A673 (cell line): Measurements from ENCODE around the gene CORO6. TPM values are rescaled to one million over a fixed set of nuclear protein-coding genes. Genes with fewer than 3 reads are reported as not detected.

Experiments used
- BruUV-seq: library from RNA; stranded (reverse); fragments of 400-500 nt; replicated peaks from 2 replicates; lab custom pipeline; 2021; lab: Mats Ljungman, UMichigan
- CTCF ChIA-PET: fragments of 300-600 bp; sonication (Branson Sonifier 250); formaldehyde crosslinking; loops from one replicate; lab custom pipeline; 2022; ENCODE audit warnings: antibody characterized with exemption; lab: Charles Lee
- POLR2A ChIA-PET: fragments of 300-600 bp; sonication (Branson Sonifier 250); formaldehyde crosslinking; loops from one replicate; lab custom pipeline; 2022; ENCODE audit warnings: antibody characterized with exemption; ENCODE audit not compliant: low non-redundant PET; lab: Charles Lee
- DNase-seq: peaks from one replicate; pipeline ENCODE4 v3.0.0-alpha.2; 2015; ENCODE audit warnings: low spot score
- H3K27ac ChIP-seq: fragments of 200-600 bp; sonication (generic); 2 replicates; pipeline ENCODE4 v1.5.1; 2016; ENCODE audit warnings: mixed run types, low read depth, mild to moderate bottlenecking, mixed read lengths, antibody characterized with exemption, low read length; ENCODE audit not compliant: poor library complexity, severe bottlenecking
- H3K27me3 ChIP-seq: fragments of 200-600 bp; sonication (generic); replicated peaks from 2 replicates; pipeline ENCODE4 v1.6.1; 2017; ENCODE audit warnings: mixed run types, low read depth, mild to moderate bottlenecking, mixed read lengths, antibody characterized with exemption, low read length; ENCODE audit not compliant: insufficient read depth, poor library complexity
- H3K36me3 ChIP-seq: fragments of 200-600 bp; sonication (generic); 2 replicates; pipeline ENCODE4 v1.6.1; 2016; ENCODE audit warnings: mixed run types, mild to moderate bottlenecking, mixed read lengths, antibody characterized with exemption, low read length; ENCODE audit not compliant: insufficient read depth, poor library complexity, severe bottlenecking
- H3K4me1 ChIP-seq: fragments of 200-600 bp; sonication (generic); 2 replicates; pipeline ENCODE4 v1.6.1; 2017; ENCODE audit warnings: mixed run types, mild to moderate bottlenecking, mixed read lengths, antibody characterized with exemption, low read length; ENCODE audit not compliant: insufficient read depth, poor library complexity, severe bottlenecking
- H3K4me3 ChIP-seq: fragments of 200-600 bp; sonication (generic); 2 replicates; pipeline ENCODE4 v1.5.1; 2016; ENCODE audit warnings: low read depth, mixed run types, mild to moderate bottlenecking, mixed read lengths, low read length; ENCODE audit not compliant: poor library complexity, severe bottlenecking
- H3K9me3 ChIP-seq: fragments of 200-600 bp; sonication (generic); 2 replicates; pipeline ENCODE4 v1.6.1; 2016; ENCODE audit warnings: mixed run types, low read depth, mild to moderate bottlenecking, mixed read lengths, antibody characterized with exemption, low read length; ENCODE audit not compliant: poor library complexity, severe bottlenecking
- CTCF ChIP-seq: fragments of 300-800, 200-600 bp; sonication (generic); conservative IDR thresholded peaks from 2 replicates; pipeline ENCODE4 v1.5.1; 2017; ENCODE audit warnings: low read depth, mild to moderate bottlenecking, antibody characterized with exemption, low read length, moderate library complexity, mixed read lengths
- EZH2 ChIP-seq: fragments of 200-600 bp; sonication (generic); IDR thresholded peaks from 2 replicates; pipeline ENCODE4 v1.6.1; 2017; ENCODE audit warnings: borderline replicate concordance, low read depth, mild to moderate bottlenecking, mixed read lengths, antibody characterized with exemption, low read length; ENCODE audit not compliant: poor library complexity, severe bottlenecking
- intact Hi-C: fragments of 100-400 bp; cut with micrococcal nuclease; formaldehyde crosslinking; loops from one replicate; pipeline ENCODE4 v1.10.0; 2022; ENCODE audit not compliant: unreplicated experiment
- total RNA-seq: library from RNA; stranded (reverse); gene quantifications from 2 replicates; pipeline ENCODE4 v1.2.3, GENCODE V29; 2021

The CORO6 gene
- total RNA-seq, 1 experiment from 2014 or later: 19.7 TPM

- H3K27ac ChIP-seq: peak overlapping the region; percentile 23
- H3K27me3 ChIP-seq: no peaks in the 10 kb centered on the region
- POLR2A ChIA-PET: no interaction called here
- peaks cover 16% of the 10 kb centered on the region for H3K4me1 ChIP-seq
- H3K36me3 ChIP-seq: peaks cover 72% of the 10 kb centered on the region
- TF ChIP-seq CTCF: no peak
- TF ChIP-seq EZH2: no peak
- CTCF ChIA-PET: interaction anchor here (1.0 kb wide), 1 partner anchor 426 kb away, joined by 3 read pairs; no protein-coding TSS in a partner anchor
- intact Hi-C loops: no loop called here
- no peak overlapping the region for H3K4me3 ChIP-seq
- DNase-seq: no peak
- BruUV-seq: no TSS peak
- H3K9me3 ChIP-seq: no peaks in the 10 kb centered on the region
These were observed 47.0 kb downstream of the CORO6 start for GRCh38 chr17:29575511-29576213.

GRCh38 chr17:29574732-29575510, 47.8 kb downstream of the CORO6 start:
- ChIA-PET POLR2A (no interaction called here), CTCF (interaction anchor here (0.6 kb wide), 1 partner anchor 426 kb away, joined by 4 read pairs; no protein-coding TSS in a partner anchor)
- H3K27me3 ChIP-seq: no peaks in the 10 kb centered on the region
- H3K9me3 ChIP-seq: no peaks in the 10 kb centered on the region
- intact Hi-C loops: no loop called here
- BruUV-seq: no TSS peak
- no peak for DNase-seq
- TF ChIP-seq EZH2: no peak
- TF ChIP-seq CTCF: no peak
- peaks cover 16% of the 10 kb centered on the region for H3K4me1 ChIP-seq
- no peak overlapping the region for H3K27ac ChIP-seq
- H3K4me3 ChIP-seq: no peak overlapping the region
- peaks cover 67% of the 10 kb centered on the region for H3K36me3 ChIP-seq

- Histone ChIP-seq H3K4me3 (no peak overlapping the region), H3K4me1 (peaks cover 22% of the 10 kb centered on the region), H3K36me3 (peaks cover 58% of the 10 kb centered on the region), H3K27me3 (no peaks in the 10 kb centered on the region), H3K9me3 (no peaks in the 10 kb centered on the region), H3K27ac (peak overlapping the region; percentile 28)
- intact Hi-C loops: no loop called here
- ChIA-PET CTCF (interaction anchor here (0.6 kb wide), 1 partner anchor 425 kb away, joined by 4 read pairs; no protein-coding TSS in a partner anchor), POLR2A (interaction anchor here (0.5 kb wide), 1 partner anchor 202 kb away, joined by 3 read pairs; no protein-coding TSS in a partner anchor)
- no TSS peak for BruUV-seq
- DNase-seq: no peak
- no peak for TF ChIP-seq EZH2
- TF ChIP-seq CTCF: no peak
These were observed 48.6 kb downstream of the CORO6 start for GRCh38 chr17:29573871-29574731.
